HG03066 (cell line): Measurements from ENCODE around the gene PKP4.
"Not testable (repeated sequence)": the region's sequence is repeated elsewhere in the genome, so short reads cannot be mapped to it uniquely, and the experiment has no call there.

Source experiments
- ATAC-seq: cut with Tn5 transposase; IDR thresholded peaks from one replicate; pipeline ENCODE4 v1.9.1; 2021; ENCODE audit warnings: low read depth; ENCODE audit not compliant: unreplicated experiment

PKP4 gene

DNA sequence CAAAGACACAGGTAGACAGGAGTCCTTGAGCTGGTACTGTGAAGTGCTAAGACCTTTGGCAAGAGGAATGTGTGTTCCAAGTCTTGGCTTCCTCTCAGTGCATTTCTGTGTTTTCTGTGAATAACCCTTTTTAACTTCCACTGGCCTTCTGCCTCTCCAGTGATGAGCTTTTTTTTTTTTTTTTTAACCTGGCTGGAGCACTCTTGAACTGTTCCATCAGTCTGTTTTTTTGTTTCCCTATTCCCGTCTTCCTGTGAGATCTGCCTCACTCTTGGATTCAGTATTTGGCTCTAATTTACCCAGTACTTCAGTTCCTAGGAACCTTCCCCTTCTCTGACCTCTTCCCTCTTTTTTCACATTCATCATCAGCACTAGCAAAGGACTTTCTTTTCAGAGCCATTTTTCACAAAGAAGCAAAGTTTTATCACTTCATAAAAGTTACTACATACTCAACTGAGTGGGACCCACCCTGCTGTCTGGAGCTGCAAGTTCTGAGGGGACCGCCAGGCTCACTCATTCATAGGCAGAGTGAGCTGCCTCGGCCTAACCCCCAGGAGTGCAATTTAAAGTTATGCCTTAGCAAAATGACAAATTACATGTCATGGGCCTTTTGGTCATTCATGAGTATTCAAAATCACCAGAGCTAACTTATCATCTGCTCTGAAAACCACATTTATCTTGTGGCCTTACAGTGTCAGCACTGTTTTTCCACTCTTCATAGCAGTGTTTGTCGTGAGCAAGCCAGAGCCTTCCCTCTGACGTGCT, 211.4 kb downstream of the PKP4 start:
- no peak for ATAC-seq

GRCh38 chr2:158670292-158670691, 213.5 kb downstream of the PKP4 start:
- ATAC-seq: no peak

DNA sequence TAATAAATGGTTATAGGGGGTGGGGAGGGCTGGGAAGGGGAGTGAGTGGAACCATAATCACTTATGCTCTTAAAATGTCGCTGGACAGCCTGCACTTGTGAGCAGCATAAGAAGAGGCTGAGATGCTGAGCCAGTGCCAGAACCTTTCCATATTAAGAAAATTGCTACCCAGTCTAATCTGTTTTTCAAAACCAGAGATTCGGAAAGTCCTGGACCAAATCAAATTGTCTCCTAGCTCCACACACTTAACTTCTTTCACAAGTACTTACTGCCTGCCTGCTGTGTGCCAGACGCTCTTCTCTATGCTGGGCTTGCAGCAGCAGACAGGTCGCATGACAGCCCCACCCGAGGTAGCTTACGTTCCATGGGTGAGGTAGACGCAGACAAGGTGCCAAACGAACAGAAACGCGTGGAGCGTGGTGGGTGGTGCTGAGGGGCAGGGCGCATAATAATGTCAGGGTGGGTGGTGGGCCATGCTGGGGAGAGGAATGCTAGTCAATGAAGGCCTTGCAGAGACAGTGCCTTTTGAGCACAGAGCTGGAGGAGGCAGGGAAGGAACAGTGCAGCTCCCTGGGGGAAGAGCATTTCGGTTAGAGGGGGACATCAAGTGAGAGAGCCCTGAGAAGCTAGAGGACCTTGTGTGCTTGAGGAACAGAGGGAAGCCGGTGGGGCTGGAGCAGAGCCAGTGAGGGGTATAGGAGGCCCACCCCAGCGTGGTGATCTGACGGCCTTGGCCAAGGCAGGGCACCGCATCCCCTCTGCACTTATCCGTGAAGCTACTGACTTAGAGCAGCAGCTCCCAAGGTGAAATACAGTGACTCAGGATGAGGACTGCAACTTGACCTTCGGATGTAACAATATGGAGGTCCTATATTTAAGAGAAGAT, 214.9 kb downstream of the PKP4 start:
- ATAC-seq: no peak

DNA sequence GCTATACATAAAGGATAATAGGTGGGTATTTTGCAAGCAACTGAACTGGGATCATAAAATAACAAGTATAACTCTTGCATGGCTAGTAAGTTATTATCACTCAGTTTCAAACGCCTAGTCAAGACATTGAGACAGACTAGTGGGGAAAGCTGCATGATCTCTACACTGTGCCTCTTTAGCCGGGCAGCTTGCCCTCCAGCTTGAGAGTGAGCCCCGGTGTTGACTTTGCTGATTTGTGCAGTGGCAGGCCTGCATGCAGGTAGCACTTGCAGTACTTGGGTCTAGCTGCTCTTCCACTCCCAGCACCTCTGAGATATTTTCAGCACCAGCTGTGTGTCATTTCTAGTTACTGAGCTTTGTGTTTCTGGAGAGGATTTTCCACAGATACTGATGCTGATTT, 219.5 kb downstream of the PKP4 start:
- ATAC-seq: no peak

- ATAC-seq: no peak
Observed at GRCh38 chr2:158676696-158677095, 219.9 kb downstream of the PKP4 start.

DNA sequence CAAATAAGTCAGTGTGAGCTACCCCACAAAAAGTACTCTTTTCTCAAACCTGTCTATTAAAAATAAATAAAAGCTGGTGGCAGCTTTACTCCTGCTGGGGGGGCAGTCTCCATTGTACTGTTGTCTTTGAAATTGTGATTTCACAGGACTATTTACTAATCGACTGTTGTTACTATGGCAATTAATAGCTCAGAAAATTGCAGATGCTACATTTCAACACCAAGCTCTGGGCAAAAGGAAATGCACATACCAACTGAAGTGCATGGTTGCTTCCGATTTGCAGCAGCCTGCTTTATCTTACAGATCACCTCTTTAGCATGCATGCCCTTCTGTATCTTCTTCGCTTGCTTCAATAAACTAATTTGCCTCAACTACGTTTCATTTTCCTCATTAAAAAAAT, 220.8 kb downstream of the PKP4 start:
- ATAC-seq: no peak

DNA sequence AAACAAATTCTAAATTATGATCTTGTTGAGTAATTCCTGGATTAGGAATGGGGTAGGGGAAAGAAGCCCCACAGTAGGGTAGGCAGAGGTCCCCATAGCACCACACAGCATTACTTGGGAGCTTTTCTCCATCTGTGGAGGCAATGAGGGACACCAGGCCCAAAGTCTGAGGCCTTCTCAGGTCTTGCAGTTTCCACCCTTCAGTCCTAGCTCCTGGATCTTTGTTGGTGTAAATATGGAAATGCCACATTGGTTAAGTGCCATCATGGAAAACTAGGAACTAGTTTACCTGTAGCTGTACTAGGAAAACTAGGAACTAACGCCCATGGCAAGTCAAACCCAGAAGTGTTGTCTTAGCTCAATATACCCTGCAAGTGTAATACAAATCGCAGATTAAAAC, 225.1 kb downstream of the PKP4 start:
- no peak for ATAC-seq

DNA sequence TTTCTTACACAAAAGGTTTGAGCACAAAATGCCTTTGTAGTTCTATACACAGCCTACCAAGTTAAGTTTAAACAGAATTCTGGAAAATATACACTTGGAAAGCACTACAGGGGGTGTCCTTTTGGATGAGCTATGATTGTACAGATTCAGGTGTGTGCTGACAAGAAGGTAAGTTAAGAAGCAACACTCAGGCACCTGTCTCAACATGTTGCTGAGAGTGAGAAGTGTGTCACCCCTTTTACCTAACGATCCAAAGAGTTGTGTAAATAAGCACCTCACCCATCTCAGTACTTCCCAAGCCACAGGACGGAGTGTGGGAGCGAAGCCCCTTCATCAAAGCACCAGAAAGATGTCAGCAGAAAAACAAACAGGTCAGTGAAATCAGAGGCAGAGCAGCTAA, 228.9 kb downstream of the PKP4 start:
- ATAC-seq: no peak

GRCh38 chr2:158686210-158686691, 229.5 kb downstream of the PKP4 start:
- ATAC-seq: no peak

GRCh38 chr2:158687315-158687714, 230.6 kb downstream of the PKP4 start:
- no peak for ATAC-seq

GRCh38 chr2:158688721-158689120, 232.0 kb downstream of the PKP4 start:
- no peak for ATAC-seq

DNA sequence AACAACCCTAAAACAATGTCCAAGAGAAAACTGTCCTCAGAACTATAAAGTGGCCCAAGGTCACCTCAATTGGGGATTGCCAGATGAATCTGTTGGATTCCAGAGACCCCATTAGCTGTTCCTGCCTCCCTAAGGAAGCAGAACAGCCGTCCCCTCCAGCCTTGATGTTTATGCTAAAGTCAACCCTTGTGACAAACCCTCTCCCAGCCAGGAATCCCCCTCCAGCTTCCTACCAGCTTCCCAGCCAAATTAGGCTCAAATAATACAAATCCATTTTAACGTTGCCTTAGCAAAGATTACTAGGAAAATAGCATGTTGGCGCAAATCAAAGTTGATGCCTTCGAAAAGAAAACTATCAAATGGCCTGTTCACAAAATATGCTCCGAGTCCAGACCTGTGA, 232.6 kb downstream of the PKP4 start:
- ATAC-seq: no peak

- no peak for ATAC-seq
Observed at GRCh38 chr2:158690823-158691222, 234.1 kb downstream of the PKP4 start.

DNA sequence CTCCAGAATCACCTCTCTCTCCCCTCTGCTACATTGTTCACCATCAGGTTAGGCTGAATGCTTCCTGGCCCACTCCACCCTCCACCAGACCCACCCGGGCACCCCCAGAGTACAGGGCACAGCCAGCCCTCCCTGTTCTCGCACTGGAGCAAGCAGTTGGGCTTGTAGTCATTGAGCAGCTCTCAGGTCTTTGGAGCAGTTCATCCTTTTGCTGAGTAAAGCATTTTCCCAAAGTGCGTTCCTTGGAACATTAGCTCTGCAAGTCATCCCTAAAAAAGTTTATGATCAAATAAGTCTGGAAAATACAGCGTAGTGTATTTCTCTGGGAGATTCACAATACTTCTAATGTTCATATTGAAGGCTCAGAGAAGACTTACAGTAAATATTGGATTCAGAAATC, 234.9 kb downstream of the PKP4 start:
- ATAC-seq: no peak

- no peak for ATAC-seq
Observed at GRCh38 chr2:158692372-158693103, 235.8 kb downstream of the PKP4 start.

- no peak for ATAC-seq
Observed at GRCh38 chr2:158693476-158693875, 236.7 kb downstream of the PKP4 start.

- no peak for ATAC-seq
Observed at GRCh38 chr2:158695305-158695704, 238.6 kb downstream of the PKP4 start.

- ATAC-seq: not testable (repeated sequence)
Observed at GRCh38 chr2:158695744-158696143, 239.0 kb downstream of the PKP4 start.

- ATAC-seq: no peak
Observed at GRCh38 chr2:158699323-158699722, 242.6 kb downstream of the PKP4 start.

DNA sequence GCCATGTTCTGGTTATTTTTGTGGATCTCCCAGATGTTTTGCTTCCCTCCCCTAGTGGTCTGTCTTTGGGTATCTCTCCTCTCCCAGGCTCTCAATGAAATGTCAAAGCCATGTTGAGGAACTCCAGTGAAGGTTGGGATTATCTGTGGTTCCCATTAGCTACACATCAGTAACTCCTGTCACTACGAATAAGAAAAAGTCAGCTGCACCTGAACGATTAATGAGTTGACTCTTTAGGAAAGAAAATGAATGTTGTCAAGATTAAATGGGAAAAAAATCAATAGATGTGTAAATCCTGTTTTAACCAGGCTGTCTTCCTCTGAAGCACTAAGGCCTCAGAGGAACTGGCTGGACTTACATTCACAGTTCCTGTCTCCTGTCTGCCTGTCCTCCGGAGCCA, 244.3 kb downstream of the PKP4 start:
- no peak for ATAC-seq

- ATAC-seq: no peak
Observed at GRCh38 chr2:158702740-158703139, 246.0 kb downstream of the PKP4 start.
